ENCODE data around the gene EXOC6B. TPM values are rescaled to one million over a fixed set of nuclear protein-coding genes. Genes with fewer than 3 reads are reported as not detected.
A peak's percentile ranks its signal among the peaks of the same experiment; 100 is the strongest.

Gene EXOC6B
- total RNA-seq, 3 donors from 2014 or later, result 32.2 to 49.2 (median 37.0) TPM

DNA sequence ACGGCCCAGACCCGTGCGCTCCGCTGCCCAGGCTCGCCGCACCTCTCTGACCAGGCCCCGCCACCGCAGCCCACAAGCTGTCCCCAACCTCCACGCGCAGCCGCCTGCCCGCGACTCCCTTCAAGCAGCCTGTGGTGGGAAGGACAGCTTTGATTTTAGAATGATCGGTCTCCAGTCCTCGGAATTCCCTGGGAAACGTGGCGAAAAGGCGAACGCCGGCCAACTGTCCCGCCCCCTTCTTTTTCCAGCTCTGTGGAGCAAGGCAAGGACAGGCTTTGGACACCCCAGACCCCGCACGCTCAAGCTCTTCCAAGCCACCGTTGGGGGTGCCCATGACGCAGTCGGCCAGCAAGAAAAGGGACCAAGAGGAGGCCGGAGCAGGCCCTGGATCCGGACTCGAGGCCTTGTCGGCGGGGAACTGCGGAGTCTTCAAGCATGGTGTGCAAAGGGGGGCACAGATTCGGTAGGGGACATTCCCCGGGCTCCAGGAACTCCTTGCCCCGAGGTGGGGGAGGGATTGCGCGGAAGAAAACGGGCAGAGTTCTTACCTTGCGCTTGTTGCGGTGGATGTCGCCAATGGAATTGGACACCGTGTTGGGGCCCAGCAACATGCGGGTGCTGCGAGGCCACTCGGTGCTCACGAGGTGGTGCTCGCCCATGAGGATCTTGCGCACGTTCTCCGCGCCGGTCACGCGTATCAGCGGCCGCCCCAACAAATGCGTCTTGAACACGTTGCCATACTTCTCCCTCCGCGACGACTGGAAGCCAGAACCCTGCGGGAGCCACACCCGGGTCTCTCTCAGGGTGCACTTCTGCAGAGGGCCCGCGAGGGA lies 682.2 kb downstream of the EXOC6B start:
- intact Hi-C loops (cut with DNase I; ENCODE audit: low total_unique reads), result loop anchor here (10.0 kb wide), 1 partner anchor 219 kb away; no protein-coding TSS in a partner anchor
- peak overlapping the region; percentile 43 to 70 (median 50) for H3K4me3 ChIP-seq
- TF ChIP-seq POLR2A (IDR thresholded peaks at IDR 0.05) (no peak), CTCF (IDR thresholded peaks at IDR 0.05) (no peak), POLR2AphosphoS5 (IDR thresholded peaks at IDR 0.05) (no peak)
- H3K4me1 ChIP-seq, result peaks cover 28 to 38% of the 10 kb centered on the region in 2 donors
- no peaks in the 10 kb centered on the region for H3K9me3 ChIP-seq
- DNase-seq (ENCODE audit: low spot score in 2 of 2), result peak in 1 of 2 donors; percentile 51
- peak overlapping the region in 1 of 2 donors; percentile 43 for H3K27ac ChIP-seq
- peaks cover 13 to 50% of the 10 kb centered on the region in 2 donors for H3K27me3 ChIP-seq
- H3K36me3 ChIP-seq, result no peaks in the 10 kb centered on the region

- H3K4me1 ChIP-seq, result peaks cover 22 to 34% of the 10 kb centered on the region in 2 donors
- TF ChIP-seq CTCF (IDR thresholded peaks at IDR 0.05) (no peak), POLR2A (IDR thresholded peaks at IDR 0.05) (no peak)
- H3K9me3 ChIP-seq, result no peaks in the 10 kb centered on the region
- DNase-seq (ENCODE audit: low spot score in 2 of 2), result peak; percentile 23 to 46
- peak overlapping the region in 1 of 2 donors; percentile 43 for H3K27ac ChIP-seq
- H3K27me3 ChIP-seq, result peaks cover 13 to 47% of the 10 kb centered on the region in 2 donors
- peak overlapping the region; percentile 43 to 70 (median 50) for H3K4me3 ChIP-seq
- no peaks in the 10 kb centered on the region for H3K36me3 ChIP-seq
- intact Hi-C loops (cut with DNase I; ENCODE audit: low total_unique reads), result loop anchor here (10.0 kb wide), 1 partner anchor 218 kb away; no protein-coding TSS in a partner anchor
Observed at GRCh38 chr2:72142570-72143440, 683.0 kb downstream of the EXOC6B start.

DNA sequence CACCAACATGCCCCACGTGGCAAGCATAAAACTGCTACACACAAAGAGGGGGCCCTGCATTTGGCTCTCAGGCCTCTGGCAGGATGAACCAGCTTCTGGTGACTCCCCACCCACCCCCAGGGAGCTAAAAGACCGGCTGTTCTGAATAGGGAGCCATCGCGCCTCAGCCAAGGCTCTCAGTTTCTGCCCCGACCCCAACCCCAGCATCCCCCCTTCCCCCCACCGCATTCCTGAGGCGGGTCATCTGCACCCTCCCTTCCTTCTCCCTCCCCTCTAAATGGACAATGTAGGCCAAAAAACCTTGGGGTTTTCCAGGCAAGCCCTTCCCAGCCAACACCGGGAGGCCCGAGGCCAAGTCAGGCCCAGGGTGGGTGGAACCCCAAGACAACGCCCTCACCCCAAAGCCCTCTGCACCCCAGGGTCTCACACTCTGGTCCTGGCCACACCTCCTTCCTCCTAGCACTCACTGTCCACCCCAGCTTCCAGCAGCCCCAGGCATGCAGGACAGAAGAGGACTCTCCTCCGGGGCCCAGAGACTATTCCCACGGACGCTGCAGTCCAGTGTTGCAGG lies 683.9 kb downstream of the EXOC6B start:
- peaks cover 6 to 38% of the 10 kb centered on the region in 2 donors for H3K27me3 ChIP-seq
- TF ChIP-seq POLR2A (IDR thresholded peaks at IDR 0.05) (no peak), CTCF (IDR thresholded peaks at IDR 0.05) (no peak), POLR2AphosphoS5 (IDR thresholded peaks at IDR 0.05) (no peak)
- peak in 1 of 2 donors; percentile 7 for DNase-seq (ENCODE audit: low spot score in 2 of 2)
- H3K36me3 ChIP-seq, result no peaks in the 10 kb centered on the region
- H3K9me3 ChIP-seq, result no peaks in the 10 kb centered on the region
- H3K4me3 ChIP-seq, result peak overlapping the region in 1 of 3 donors; percentile 43
- H3K4me1 ChIP-seq, result peaks cover 14 to 25% of the 10 kb centered on the region in 2 donors
- no peak overlapping the region for H3K27ac ChIP-seq
- intact Hi-C loops (cut with DNase I; ENCODE audit: low total_unique reads), result loop anchor here (10.0 kb wide), 1 partner anchor 217 kb away; no protein-coding TSS in a partner anchor

DNA sequence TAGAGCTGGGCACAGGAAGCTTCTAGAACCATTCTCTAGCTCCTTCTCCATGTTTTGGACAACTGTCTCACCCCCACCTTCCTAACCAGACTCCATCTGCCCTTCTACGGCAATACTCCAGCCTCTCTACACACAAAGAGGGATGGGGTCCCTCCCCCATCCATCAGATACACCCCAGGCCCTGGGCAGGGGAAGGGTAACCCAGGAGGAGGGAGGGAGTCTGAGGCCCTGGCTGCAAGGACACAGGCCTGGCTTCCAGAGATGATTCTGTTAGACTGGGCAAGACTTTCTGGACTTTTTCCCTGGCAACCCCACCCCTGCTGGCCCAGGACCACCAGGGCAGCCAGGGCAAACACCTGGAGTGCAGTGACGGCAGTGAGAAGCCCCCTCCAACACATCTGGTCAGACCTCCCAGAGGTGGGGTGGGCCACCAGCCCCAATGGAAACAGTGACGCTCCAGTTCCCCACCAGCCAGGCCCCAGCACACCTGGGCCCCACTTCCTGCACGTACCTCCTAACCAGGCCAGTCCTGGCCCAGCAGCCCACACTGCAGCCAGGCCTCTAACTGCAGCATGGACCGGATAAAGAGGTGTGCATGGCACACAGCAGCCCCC lies 684.7 kb downstream of the EXOC6B start:
- intact Hi-C loops (cut with DNase I; ENCODE audit: low total_unique reads), result loop anchor here (10.0 kb wide), 1 partner anchor 216 kb away; no protein-coding TSS in a partner anchor
- DNase-seq (ENCODE audit: low spot score in 2 of 2), result no peak
- H3K4me3 ChIP-seq, result no peak overlapping the region
- no peaks in the 10 kb centered on the region for H3K9me3 ChIP-seq
- no peak overlapping the region for H3K27ac ChIP-seq
- H3K4me1 ChIP-seq, result peaks cover 14 to 23% of the 10 kb centered on the region in 2 donors
- TF ChIP-seq POLR2AphosphoS5 (IDR thresholded peaks at IDR 0.05) (no peak), CTCF (IDR thresholded peaks at IDR 0.05) (no peak), POLR2A (IDR thresholded peaks at IDR 0.05) (no peak)
- H3K27me3 ChIP-seq, result peaks cover 5 to 30% of the 10 kb centered on the region in 2 donors
- H3K36me3 ChIP-seq, result no peaks in the 10 kb centered on the region
